ENCODE data around the gene LONP1.

The LONP1 gene

GRCh38 chr19:5676772-5677105 lies 43.2 kb downstream of the LONP1 start:
- DNase-seq (ENCODE audit: low read depth in 2 of 2), result no peak
- TF ChIP-seq CTCF (IDR thresholded peaks at IDR 0.05; ENCODE audit: low read depth, low read length), result no peak
- no peak overlapping the region for H3K4me3 ChIP-seq (replicated peaks in 1 of 2; ENCODE audit: low read depth in 2 of 2, low read length in 2 of 2)

GRCh38 chr19:5676105-5676771 lies 43.7 kb downstream of the LONP1 start:
- no peak for DNase-seq (ENCODE audit: low read depth in 2 of 2)
- H3K4me3 ChIP-seq (replicated peaks in 1 of 2; ENCODE audit: low read depth in 2 of 2, low read length in 2 of 2), result no peak overlapping the region
- no peak for TF ChIP-seq CTCF (IDR thresholded peaks at IDR 0.05; ENCODE audit: low read depth, low read length)

- no peak for DNase-seq (ENCODE audit: low read depth in 2 of 2)
- no peak for TF ChIP-seq CTCF (IDR thresholded peaks at IDR 0.05; ENCODE audit: low read depth, low read length)
Measured at GRCh38 chr19:5674714-5675113, 45.2 kb downstream of the LONP1 start.

GRCh38 chr19:5673752-5674151 lies 46.2 kb downstream of the LONP1 start:
- no peak overlapping the region for H3K4me3 ChIP-seq (replicated peaks in 1 of 2; ENCODE audit: low read depth in 2 of 2, low read length in 2 of 2)
- no peak for TF ChIP-seq CTCF (IDR thresholded peaks at IDR 0.05; ENCODE audit: low read depth, low read length)
- DNase-seq (ENCODE audit: low read depth in 2 of 2), result no peak

More at GRCh38 chr19:5674714-5675113, 45.2 kb downstream of the LONP1 start:
- no peak overlapping the region for H3K4me3 ChIP-seq (replicated peaks in 1 of 2; ENCODE audit: low read depth in 2 of 2, low read length in 2 of 2)

- DNase-seq (ENCODE audit: low read depth in 2 of 2), result no peak
- no peak for TF ChIP-seq CTCF (IDR thresholded peaks at IDR 0.05; ENCODE audit: low read depth, low read length)
- no peak overlapping the region for H3K4me3 ChIP-seq (replicated peaks in 1 of 2; ENCODE audit: low read depth in 2 of 2, low read length in 2 of 2)
Measured at GRCh38 chr19:5672708-5673459, 47.1 kb downstream of the LONP1 start.

GRCh38 chr19:5671600-5671999 lies 48.3 kb downstream of the LONP1 start:
- no peak for DNase-seq (ENCODE audit: low read depth in 2 of 2)
- no peak overlapping the region for H3K4me3 ChIP-seq (replicated peaks in 1 of 2; ENCODE audit: low read depth in 2 of 2, low read length in 2 of 2)
- TF ChIP-seq CTCF (IDR thresholded peaks at IDR 0.05; ENCODE audit: low read depth, low read length), result no peak

Data from cardiac fibroblast (primary cell).